Spleen (tissue), 7 donors: ENCODE data around the gene USP2.

Source experiments
- POLR2A ChIP-seq, 3 donors: fragments of 450-650 bp; IDR thresholded peaks; one replicate each; pipeline ENCODE4 v1.5.1; 2017; ENCODE audit warnings: antibody characterized with exemption in 3 of 3, mild to moderate bottlenecking in 1 of 3
- POLR2AphosphoS5 ChIP-seq, 3 donors: sonication (generic); formaldehyde crosslinking; IDR thresholded peaks; one replicate each; pipeline ENCODE4 v1.5.1; 2017; ENCODE audit warnings: antibody characterized with exemption in 3 of 3
- TF ChIP-seq, protein P1 (sequence below), 11 experiments: fragments of 200-600 bp in 7 of 11; fragments of 450-650 bp in 4 of 11; sonication (generic) in 4 of 11; IDR thresholded peaks in 8 of 11; conservative IDR thresholded peaks in 3 of 11; 1 replicate in 7 of 11; 2 replicates in 4 of 11; pipeline versions ENCODE4 v1.4.0 to v1.8.0; 2016 to 2021; ENCODE audit warnings: antibody characterized with exemption in 11 of 11, inconsistent platforms in 4 of 11, mild to moderate bottlenecking in 1 of 11
- donor health status: DM: no; HTN: no; CAD: no; lungs with moderate emphysema.
- donor health status: DM: no; HTN: no; CAD: no.
- donor health status: DM: no; HTN: no; CAD: no.

GRCh38 chr11:119370486-119371046 is 10.9 kb downstream of the USP2 start:
- TF ChIP-seq, protein P1, sequence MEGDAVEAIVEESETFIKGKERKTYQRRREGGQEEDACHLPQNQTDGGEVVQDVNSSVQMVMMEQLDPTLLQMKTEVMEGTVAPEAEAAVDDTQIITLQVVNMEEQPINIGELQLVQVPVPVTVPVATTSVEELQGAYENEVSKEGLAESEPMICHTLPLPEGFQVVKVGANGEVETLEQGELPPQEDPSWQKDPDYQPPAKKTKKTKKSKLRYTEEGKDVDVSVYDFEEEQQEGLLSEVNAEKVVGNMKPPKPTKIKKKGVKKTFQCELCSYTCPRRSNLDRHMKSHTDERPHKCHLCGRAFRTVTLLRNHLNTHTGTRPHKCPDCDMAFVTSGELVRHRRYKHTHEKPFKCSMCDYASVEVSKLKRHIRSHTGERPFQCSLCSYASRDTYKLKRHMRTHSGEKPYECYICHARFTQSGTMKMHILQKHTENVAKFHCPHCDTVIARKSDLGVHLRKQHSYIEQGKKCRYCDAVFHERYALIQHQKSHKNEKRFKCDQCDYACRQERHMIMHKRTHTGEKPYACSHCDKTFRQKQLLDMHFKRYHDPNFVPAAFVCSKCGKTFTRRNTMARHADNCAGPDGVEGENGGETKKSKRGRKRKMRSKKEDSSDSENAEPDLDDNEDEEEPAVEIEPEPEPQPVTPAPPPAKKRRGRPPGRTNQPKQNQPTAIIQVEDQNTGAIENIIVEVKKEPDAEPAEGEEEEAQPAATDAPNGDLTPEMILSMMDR (IDR thresholded peaks at IDR 0.05 in 8 of 11, conservative IDR thresholded peaks at IDR 0.05 in 3 of 11): no peak
- TF ChIP-seq POLR2AphosphoS5 (IDR thresholded peaks at IDR 0.05) (no peak), POLR2A (IDR thresholded peaks at IDR 0.05) (no peak)
